SK-MEL-5 (cell line): ENCODE measurements around the gene UNC13A. TPM values are rescaled to one million over a fixed set of nuclear protein-coding genes. Genes with fewer than 3 reads are reported as not detected.

Experiments
- DNase-seq: peaks from one replicate; pipeline ENCODE4 v3.0.0-alpha.2; 2016; ENCODE audit warnings: low read depth, low spot score
- in situ Hi-C: cut with HindIII; loops from 2 replicates; pipeline ENCODE4 v1.10.0; 2016; ENCODE audit warnings: low sequenced_read_pairs, high pct_unique_total_duplicates, low pct_unique_long_range_greater_than_20kb
- polyA plus RNA-seq, 2 experiments: library from polyadenylated mRNA; depleted of rRNA; stranded (reverse); fragments of >200 nt; gene quantifications; 2 replicates each; pipeline ENCODE4 v1.2.3, GENCODE V29; 2015
- total RNA-seq: library from RNA; depleted of rRNA; stranded (reverse); fragments of >200 nt; shearing (Covaris generic); gene quantifications from 2 replicates; pipeline ENCODE4 v1.2.3, GENCODE V29; 2014; rRNA removed

UNC13A gene
- total RNA-seq: 0.26 and 0.61 TPM in 2 replicates
- polyA plus RNA-seq (2015; cell fraction: cytosol; rRNA removed): 0.75 and 1.1 TPM in 2 replicates
- 2.4 and 3.1 TPM in 2 replicates for polyA plus RNA-seq (2015; cell fraction: nucleus; rRNA removed)

DNA sequence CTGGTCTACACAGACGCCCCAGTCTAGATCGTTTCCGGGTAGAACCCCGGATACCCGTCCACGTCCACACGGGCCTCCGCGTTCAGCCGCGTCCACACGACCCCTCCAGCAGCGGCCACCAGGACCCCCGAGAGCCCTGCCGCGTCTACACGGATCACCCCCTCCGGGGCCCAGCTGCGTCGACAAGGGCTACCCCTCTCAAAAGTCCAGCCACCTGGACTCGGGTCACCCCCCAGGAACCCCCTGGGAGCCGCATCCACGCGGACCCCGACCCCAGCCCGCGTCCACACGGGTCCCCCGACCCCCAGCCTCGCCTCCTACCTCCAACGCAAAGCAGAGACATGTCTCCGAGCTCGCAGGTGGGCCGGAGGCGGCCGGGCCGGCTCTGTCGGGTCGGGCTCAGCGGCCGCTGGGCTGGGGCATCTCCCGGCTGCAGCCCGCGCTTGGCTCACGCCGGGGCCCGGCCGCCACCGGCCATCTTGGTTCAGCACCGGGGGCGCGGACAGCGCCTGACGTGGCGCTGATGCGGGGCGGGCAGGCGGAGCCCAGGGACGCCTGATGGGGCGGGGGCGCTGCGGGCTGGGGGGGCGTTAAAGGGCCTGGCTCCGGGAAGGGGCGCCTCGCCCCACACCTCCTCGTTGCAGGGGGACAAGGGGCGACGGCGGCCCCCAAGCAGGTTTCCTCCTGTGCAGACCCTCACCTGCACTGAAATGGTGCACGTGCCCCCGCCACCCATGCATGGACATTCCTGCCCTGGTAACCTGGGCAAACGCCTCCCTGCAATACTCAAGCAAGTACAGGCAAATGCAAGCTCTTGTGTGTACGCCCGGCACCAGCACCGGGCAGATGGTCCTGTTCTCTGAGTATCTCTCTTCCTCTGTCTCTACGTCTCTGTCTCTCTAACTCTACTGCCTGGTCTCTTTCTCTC lies at the start of gene UNC13A:
UNC13A (minus strand) TSS at position 498 of the 928 bp plus-strand sequence; CDS start at position 343, 155 bp downstream.
- in situ Hi-C loops: no loop called here
- peak; percentile 33 for DNase-seq

GRCh38 chr19:17737690-17738153 lies 49.6 kb upstream of the UNC13A start:
- in situ Hi-C loops: no loop called here

GRCh38 chr19:17735410-17735809 lies 47.3 kb upstream of the UNC13A start:
- in situ Hi-C loops: no loop called here
- no peak for DNase-seq

More at GRCh38 chr19:17737690-17738153, 49.6 kb upstream of the UNC13A start:
- no peak for DNase-seq

- in situ Hi-C loops: no loop called here
- DNase-seq: no peak
Observed at GRCh38 chr19:17734146-17734545, 46.0 kb upstream of the UNC13A start.

- no peak for DNase-seq
- in situ Hi-C loops: no loop called here
Observed at GRCh38 chr19:17733127-17733526, 45.0 kb upstream of the UNC13A start.

GRCh38 chr19:17727843-17728242 lies 39.7 kb upstream of the UNC13A start:
- no peak for DNase-seq
- in situ Hi-C loops: no loop called here

- DNase-seq: no peak
- in situ Hi-C loops: no loop called here
Observed at GRCh38 chr19:17726964-17727773, 39.0 kb upstream of the UNC13A start.

DNA sequence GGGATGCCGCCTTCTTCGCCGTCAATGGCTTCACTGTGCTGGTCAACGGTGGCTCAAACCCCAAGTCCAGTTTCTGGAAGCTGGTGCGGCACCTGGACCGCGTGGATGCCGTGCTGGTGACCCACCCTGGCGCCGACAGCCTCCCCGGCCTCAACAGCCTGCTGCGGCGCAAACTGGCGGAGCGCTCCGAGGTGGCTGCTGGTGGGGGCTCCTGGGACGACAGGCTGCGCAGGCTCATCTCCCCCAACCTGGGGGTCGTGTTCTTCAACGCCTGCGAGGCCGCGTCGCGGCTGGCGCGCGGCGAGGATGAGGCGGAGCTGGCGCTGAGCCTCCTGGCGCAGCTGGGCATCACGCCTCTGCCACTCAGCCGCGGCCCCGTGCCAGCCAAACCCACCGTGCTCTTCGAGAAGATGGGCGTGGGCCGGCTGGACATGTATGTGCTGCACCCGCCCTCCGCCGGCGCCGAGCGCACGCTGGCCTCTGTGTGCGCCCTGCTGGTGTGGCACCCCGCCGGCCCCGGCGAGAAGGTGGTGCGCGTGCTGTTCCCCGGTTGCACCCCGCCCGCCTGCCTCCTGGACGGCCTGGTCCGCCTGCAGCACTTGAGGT lies 38.1 kb upstream of the UNC13A start:
- no peak for DNase-seq
- in situ Hi-C loops: no loop called here

DNA sequence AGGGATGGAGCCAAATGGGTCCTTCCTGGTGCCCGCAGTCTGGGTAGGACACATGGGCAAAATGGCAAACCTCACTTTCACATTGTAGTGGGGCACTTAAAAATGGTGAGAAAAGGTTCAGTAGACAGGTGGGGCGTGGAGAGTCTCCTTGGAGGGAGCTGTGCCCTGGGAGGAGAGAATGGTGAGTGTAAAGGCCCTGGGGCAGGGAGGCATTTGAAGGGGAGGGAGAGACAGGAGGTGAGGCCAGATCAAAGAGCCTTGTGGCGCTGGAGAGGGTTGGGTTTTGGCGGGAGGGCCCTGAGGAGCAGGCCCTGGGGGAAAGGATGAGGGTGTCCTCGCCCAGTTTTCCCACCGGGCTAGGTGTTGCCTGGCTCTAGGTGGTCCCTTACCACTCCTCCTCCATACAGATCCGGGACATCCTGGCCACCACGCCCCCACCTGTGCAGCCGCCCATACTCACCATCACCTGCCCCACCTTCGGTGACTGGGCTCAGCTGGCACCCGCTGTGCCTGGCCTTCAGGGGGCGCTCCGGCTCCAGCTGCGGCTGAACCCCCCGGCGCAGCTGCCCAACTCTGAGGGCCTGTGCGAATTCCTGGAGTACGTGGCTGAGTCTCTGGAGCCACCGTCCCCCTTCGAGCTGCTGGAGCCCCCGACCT lies 37.4 kb upstream of the UNC13A start:
- in situ Hi-C loops: no loop called here
- no peak for DNase-seq

GRCh38 chr19:17724655-17725054 lies 36.5 kb upstream of the UNC13A start:
- no peak for DNase-seq
- in situ Hi-C loops: no loop called here

GRCh38 chr19:17722655-17723240 lies 34.6 kb upstream of the UNC13A start:
- in situ Hi-C loops: no loop called here
- DNase-seq: no peak

DNA sequence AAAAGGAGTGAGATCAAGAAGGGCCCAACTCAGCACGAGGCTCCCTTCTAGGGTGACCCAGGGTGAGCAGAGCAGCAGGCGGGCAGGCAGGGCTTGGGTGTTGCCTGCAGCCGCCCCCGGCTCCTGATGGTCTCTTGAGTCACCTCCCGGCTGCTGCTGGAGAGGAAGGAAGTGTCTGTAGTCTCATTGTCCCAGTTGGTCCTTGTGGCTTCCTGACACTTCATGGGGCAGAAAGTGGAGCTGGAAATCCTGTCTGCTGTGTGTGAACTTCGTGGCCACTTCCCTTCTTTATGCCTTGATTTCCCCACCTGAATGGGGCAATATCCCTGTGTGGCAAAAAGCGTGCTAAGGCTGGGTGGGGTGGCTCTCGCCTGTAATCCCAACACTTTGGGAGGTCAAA lies 33.7 kb upstream of the UNC13A start:
- in situ Hi-C loops: no loop called here

GRCh38 chr19:17721111-17721628 lies 33.0 kb upstream of the UNC13A start:
- DNase-seq: no peak
- in situ Hi-C loops: no loop called here

More for the DNA sequence above, 33.7 kb upstream of the UNC13A start:
- DNase-seq: peak; percentile 14

DNA sequence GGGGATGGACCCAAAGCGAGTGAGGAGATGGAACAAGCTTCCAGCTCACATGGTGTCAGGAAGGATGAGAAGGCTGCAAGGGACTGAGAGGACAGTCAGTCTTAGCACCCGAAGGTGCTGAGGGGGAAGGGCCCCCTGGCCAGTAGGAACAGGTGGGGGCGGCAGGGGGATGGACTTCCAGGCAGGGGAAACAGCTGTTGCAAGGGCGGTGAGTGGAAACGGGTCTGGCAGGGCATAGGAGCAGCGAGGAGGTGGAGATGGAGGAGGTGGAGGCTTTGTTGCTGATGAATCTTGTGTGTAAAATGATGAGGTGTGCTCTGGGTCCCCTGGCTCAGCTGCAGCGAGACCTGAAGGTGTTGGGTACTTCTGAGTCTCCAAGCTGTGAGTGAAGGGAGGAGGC lies 32.3 kb upstream of the UNC13A start:
- in situ Hi-C loops: no loop called here
- no peak for DNase-seq

GRCh38 chr19:17719730-17720400 lies 31.7 kb upstream of the UNC13A start:
- in situ Hi-C loops: no loop called here
- DNase-seq: no peak

DNA sequence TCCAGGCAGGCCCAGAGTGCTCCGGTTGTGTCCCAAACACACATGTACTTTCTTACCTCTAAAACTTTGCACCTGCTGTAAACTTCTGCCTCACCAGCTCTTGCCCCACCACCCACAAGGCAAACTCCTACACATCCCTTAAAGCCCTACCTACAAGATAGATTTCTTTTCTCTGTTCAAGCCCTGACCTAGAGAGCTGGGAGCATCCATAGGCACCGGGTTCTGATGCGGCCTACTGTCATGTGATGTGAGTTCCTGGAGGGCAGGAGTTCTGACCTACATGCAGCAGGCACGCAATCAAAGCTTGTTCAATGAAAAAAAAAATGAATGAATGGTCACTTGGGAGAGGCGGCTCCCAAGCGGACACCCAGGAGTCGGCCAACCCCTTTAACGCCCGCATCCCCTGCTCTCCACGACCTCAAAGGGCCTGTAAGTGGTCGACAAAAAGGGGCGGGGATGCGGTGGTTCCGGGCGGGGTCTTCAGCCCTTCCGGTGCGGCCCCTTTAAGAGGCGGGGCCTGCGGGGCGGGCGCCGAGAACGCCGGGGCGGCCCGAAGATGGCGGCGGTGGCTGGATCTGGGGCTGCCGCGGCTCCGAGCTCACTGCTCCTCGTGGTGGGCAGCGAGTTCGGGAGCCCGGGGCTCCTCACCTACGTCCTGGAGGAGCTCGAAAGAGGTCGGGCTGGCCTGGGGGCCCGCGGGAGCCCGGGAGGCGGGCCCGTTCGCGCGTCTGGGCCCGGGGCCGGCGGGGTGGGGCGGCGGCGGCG lies 31.0 kb upstream of the UNC13A start, which contains the start of gene MAP1S:
MAP1S (plus strand) TSS at position 534 of the 765 bp plus-strand sequence; CDS start at position 557, 23 bp downstream.
- in situ Hi-C loops: no loop called here
- DNase-seq: peak; percentile 61
